OCI-M1 (cell line): ENCODE data around the gene C21orf58.

Experiments used
- DNase-seq: peaks from one replicate; lab custom pipeline; 2025; lab: John Stamatoyannopoulos, UW

C21orf58 gene

GRCh38 chr21:46354046-46354445, 30.4 kb upstream of the C21orf58 start:
- DNase-seq, result no peak

GRCh38 chr21:46352913-46353312, 29.2 kb upstream of the C21orf58 start:
- no peak for DNase-seq

- no peak for DNase-seq
Measured at GRCh38 chr21:46352164-46352515, 28.5 kb upstream of the C21orf58 start.

GRCh38 chr21:46351476-46352163, 27.9 kb upstream of the C21orf58 start:
- no peak for DNase-seq

GRCh38 chr21:46350981-46351380, 27.3 kb upstream of the C21orf58 start:
- no peak for DNase-seq

- no peak for DNase-seq
Measured at GRCh38 chr21:46350571-46350970, 26.9 kb upstream of the C21orf58 start.

- DNase-seq, result no peak
Measured at GRCh38 chr21:46349134-46349760, 25.6 kb upstream of the C21orf58 start.

GRCh38 chr21:46347791-46348381, 24.2 kb upstream of the C21orf58 start:
- no peak for DNase-seq

GRCh38 chr21:46347203-46347550, 23.5 kb upstream of the C21orf58 start:
- no peak for DNase-seq

GRCh38 chr21:46346296-46347202, 22.9 kb upstream of the C21orf58 start:
- DNase-seq, result no peak

- no peak for DNase-seq
Measured at GRCh38 chr21:46345861-46346260, 22.2 kb upstream of the C21orf58 start.

- no peak for DNase-seq
Measured at GRCh38 chr21:46344219-46344915, 20.7 kb upstream of the C21orf58 start.

- no peak for DNase-seq
Measured at GRCh38 chr21:46340998-46341397, 17.3 kb upstream of the C21orf58 start.

GRCh38 chr21:46336603-46337002, 12.9 kb upstream of the C21orf58 start:
- no peak for DNase-seq

- DNase-seq, result no peak
Measured at GRCh38 chr21:46334351-46335140, 10.9 kb upstream of the C21orf58 start.

- DNase-seq, result no peak
Measured at GRCh38 chr21:46329796-46330195, 6.1 kb upstream of the C21orf58 start.

GRCh38 chr21:46328151-46328550, 4.5 kb upstream of the C21orf58 start:
- no peak for DNase-seq

- no peak for DNase-seq
Measured at GRCh38 chr21:46327711-46328110, 4.0 kb upstream of the C21orf58 start.

GRCh38 chr21:46326110-46326703, 2.5 kb upstream of the C21orf58 start:
- no peak for DNase-seq

- peak; percentile 84 for DNase-seq
Measured at GRCh38 chr21:46325073-46325912, 1.6 kb upstream of the C21orf58 start.
